HG02884 (cell line): ENCODE measurements around the gene CACNA1F.

ENCODE experiments used
- ATAC-seq: cut with Tn5 transposase; IDR thresholded peaks from one replicate; pipeline ENCODE4 v1.9.1; 2021; ENCODE audit warnings: mild to moderate bottlenecking, moderate library complexity; ENCODE audit not compliant: unreplicated experiment

The CACNA1F gene

GRCh38 chrX:49257846-49258748 is 25.0 kb upstream of the CACNA1F start:
- ATAC-seq: no peak

- ATAC-seq: no peak
Measured at GRCh38 chrX:49257074-49257790, 24.1 kb upstream of the CACNA1F start.

DNA sequence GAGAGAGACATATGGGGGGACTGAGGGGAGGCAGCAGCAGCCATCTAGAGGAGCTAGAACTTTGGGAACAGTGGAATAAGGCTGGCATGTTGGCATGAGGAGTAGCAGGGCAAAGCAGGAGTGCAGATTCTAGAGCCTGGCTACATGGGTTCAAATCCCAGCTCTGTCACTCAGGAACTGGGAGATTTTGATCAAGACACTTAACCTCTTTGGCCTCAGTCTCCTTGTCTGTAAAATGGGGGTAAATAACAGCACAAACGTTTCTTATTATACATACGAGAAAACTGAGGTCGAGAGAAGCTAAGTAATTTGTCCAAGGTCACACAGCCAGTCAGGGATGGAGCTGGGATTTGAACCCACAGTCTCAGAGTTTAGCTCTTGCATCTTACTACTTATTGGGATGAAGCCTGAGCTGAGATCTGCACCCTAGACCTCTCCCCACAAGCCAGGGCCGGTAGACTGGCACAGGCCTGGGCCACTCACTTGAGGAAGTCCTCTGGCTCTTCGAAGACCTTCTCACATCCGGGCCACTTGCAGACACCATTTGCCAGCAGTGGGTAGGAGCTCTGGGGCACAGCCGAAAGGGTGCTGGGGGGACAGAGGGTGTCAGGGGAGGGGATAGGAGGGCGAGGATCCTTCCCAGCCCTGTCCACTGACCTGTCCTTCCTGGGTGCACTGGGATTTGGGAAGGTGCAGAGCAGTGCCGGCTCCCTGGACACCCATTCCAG is 23.3 kb upstream of the CACNA1F start:
- no peak for ATAC-seq

- no peak for ATAC-seq
Measured at GRCh38 chrX:49254639-49255038, 21.5 kb upstream of the CACNA1F start.

- ATAC-seq: no peak
Measured at GRCh38 chrX:49251325-49251724, 18.2 kb upstream of the CACNA1F start.

- ATAC-seq: no peak
Measured at GRCh38 chrX:49250578-49250977, 17.4 kb upstream of the CACNA1F start.

DNA sequence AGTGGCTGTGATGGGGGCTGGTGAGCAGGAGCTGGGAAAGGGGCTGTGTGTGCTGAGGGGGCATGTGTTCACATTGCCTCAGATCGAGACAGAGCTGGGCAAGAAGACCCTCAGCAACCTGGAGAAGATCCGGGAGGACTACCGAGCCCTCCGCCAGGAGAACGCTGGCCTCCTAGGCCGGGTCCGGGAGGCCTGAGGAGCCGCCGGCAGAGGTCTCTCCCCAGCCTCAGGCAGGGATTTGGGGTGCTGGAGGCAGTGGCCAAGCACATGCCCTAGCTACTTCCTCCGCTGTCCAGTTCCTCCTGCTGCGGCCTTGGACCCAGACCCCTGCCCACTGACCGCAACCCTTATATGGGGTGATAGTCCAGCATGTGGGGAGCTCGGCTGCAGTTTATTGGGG is 16.9 kb upstream of the CACNA1F start:
- no peak for ATAC-seq

DNA sequence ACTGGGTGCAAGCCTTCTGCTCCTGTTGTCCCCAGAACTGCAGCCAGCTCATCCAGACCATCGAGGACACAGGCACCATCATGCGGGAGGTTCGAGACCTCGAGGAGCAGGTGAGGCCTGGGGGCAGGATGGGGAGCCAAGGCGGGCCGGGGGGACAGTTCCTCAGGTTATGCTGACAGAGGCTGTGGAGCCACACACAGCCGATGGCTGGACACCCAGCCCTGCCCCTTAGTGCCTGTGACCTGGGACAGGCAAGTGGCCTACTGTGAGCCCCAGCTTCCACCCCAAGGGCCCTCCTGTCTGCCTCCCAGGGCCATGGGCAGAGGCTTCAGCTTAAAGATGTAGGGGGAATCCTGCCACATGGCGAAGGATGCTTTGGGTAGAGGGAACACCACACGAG is 16.5 kb upstream of the CACNA1F start:
- no peak for ATAC-seq

DNA sequence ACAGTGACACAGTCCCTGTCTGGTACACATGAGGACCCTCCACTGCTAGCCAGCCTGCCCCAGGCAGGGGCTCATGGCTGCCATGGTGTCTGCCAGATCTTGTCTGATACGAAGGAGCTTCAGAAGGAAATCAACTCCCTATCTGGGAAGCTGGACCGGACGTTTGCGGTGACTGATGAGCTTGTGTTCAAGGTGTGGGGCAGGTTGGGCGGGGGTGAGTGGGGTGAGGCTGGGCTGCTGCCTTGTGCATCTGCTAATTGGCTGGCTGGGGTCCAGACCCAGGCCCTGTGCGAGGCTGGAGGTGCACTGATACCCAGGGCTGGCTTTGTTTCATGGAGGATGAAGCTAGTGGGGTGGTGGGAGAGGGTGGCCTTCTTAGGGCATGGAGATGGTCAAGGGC is 15.9 kb upstream of the CACNA1F start:
- no peak for ATAC-seq

GRCh38 chrX:49247916-49248811 is 15.0 kb upstream of the CACNA1F start:
- no peak for ATAC-seq

- ATAC-seq: no peak
Measured at GRCh38 chrX:49247346-49247745, 14.2 kb upstream of the CACNA1F start.

DNA sequence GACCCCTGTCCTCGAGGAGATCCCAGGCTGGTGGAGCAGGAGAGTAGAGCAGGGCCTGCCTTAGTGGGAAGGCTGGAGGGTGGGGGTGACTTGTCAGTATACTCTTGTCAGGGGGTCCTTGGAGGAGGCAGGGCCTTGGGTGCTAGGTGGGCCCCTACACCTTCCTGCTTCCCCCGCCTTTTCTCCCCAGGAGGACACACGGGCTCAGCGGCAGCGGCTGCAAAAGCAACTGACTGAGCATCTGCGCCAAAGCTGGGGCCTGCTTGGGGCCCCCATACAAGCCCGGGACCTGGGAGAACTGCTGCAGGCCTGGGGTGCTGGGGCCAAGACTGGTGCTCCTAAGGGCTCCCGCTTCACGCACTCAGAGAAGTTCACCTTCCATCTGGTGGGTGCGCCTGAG is 13.4 kb upstream of the CACNA1F start:
- no peak for ATAC-seq

- ATAC-seq: no peak
Measured at GRCh38 chrX:49244207-49244606, 11.1 kb upstream of the CACNA1F start.

- ATAC-seq: no peak
Measured at GRCh38 chrX:49243166-49243565, 10.0 kb upstream of the CACNA1F start.

DNA sequence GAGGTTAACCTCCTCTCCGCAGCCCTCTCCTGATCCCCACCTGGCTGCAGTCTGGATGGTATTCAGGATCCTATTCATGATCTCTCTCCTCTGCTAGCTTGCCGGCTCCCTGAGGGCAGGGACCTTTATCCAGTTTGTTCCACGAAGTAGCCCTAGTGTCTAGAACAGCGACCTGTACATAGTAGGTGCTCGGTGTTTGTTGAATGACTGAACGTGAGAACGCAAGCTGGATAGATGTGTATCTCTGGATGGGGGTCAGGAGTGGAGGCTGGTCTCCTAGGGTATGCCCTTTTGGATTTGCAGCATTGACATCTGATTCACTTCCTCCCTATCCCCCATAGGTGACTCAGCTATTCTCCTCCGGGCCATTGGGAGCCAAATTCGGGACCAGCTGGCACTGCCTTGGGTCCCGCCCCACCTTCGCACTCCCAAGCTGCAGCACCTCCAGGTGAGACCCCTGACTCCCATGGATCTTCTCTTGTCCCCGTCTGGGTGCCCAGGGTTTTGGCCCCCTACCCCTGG is 9.5 kb upstream of the CACNA1F start:
- no peak for ATAC-seq

DNA sequence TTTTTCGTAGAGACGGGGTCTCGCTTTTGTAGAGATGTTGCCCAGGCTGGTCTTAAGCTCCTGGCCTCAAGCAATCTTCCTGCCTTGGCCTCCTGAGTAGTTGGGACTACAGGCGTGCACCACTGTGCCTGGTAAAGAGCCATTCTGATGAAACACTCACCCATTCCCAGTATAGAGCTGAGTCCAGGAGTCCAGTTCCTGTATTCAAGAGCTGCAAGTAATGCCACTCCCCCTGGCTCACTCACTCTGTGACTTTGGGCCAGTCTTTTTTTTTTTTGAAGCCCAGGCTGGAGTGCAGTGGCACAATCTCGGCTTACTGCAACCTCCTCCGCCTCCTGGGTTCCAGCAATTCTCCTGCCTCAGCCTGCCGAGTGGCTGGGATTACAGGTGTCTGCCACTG is 5.6 kb upstream of the CACNA1F start:
- ATAC-seq: no peak

- ATAC-seq: no peak
Measured at GRCh38 chrX:49237060-49237459, 3.9 kb upstream of the CACNA1F start.

GRCh38 chrX:49233887-49234555 is 881 bp upstream of the CACNA1F start:
- no peak for ATAC-seq

- ATAC-seq: no peak
Measured at GRCh38 chrX:49232525-49232924, 615 bp downstream of the CACNA1F start.
